Measurements from ENCODE around the gene IFNAR1. TPM values are rescaled to one million over a fixed set of nuclear protein-coding genes. Genes with fewer than 3 reads are reported as not detected.

IFNAR1 gene
- total RNA-seq, 1 experiment from 2014 or later = 14.2 TPM

DNA sequence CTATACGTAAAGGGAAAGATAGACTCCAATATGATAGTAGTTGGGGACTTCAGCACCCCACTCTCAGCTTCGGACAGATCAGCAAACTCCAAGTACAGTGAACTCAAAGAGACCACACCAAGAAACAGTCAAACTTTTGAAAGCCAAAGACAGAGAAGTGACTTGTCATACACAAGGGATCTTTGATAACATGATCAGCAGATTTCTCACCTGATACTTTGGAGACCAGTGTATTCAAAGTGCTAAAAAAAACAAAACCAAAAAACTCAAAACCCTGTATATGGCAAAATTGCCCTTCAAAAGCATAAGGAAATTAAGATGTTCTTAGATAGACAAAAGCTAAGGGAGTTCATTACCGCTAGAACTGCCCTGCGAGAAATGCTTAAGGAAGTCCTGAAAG lies 9.4 kb downstream of the IFNAR1 start:
- no peak overlapping the region for H3K9ac ChIP-seq (ENCODE audit: extremely low read depth, insufficient read length, low read length)

More for the DNA sequence above, 9.4 kb downstream of the IFNAR1 start:
- H4K8ac ChIP-seq (replicated peaks; ENCODE audit: insufficient read length, low read depth, low read length) = no peak overlapping the region
- no peak for TF ChIP-seq CTCF (conservative IDR thresholded peaks at IDR 0.05)
- H3K9me3 ChIP-seq (ENCODE audit: control insufficient read depth, low read depth, low read length) = no peaks in the 10 kb centered on the region
- peaks cover 15 to 24% of the 10 kb centered on the region in 2 experiments for H3K9me3 Mint-ChIP-seq
- H3K36me3 Mint-ChIP-seq (ENCODE audit: insufficient read depth in 1 of 3, low read depth in 3 of 3) = peaks cover 22 to 52% (median 26%) of the 10 kb centered on the region in 3 experiments
- no peak overlapping the region for H3K4me3 Mint-ChIP-seq
- H3K79me2 ChIP-seq (ENCODE audit: insufficient read depth, low read length) = no peaks in the 10 kb centered on the region; the same call in 1 of the 2 replicates
- no peak for DNase-seq
- H3K27me3 Mint-ChIP-seq (ENCODE audit: low read depth) = no peaks in the 10 kb centered on the region
- no peak overlapping the region for H4K91ac ChIP-seq (ENCODE audit: insufficient read length, low read depth, low read length)
- H2AFZ ChIP-seq (ENCODE audit: low read length) = no peak overlapping the region
- H3K4me1 Mint-ChIP-seq = no peaks in the 10 kb centered on the region
- H3K79me1 ChIP-seq (ENCODE audit: insufficient read depth, low read depth, low read length, poor library complexity, severe bottlenecking) = peaks cover 5% of the 10 kb centered on the region
- no peak overlapping the region for H2AK5ac ChIP-seq (ENCODE audit: insufficient read length, low read length)
- H2BK120ac ChIP-seq (ENCODE audit: low read depth, low read length, poor library complexity, severe bottlenecking) = no peak overlapping the region
- no peak overlapping the region for H2BK12ac ChIP-seq (ENCODE audit: insufficient read length, low read depth, low read length)
- WGBS (ENCODE audit: extremely low coverage, insufficient read length, low lambda C conversion rate) = no CpG with 5 or more reads among the region's 4 CpGs
- H2BK15ac ChIP-seq (ENCODE audit: low read depth, low read length) = no peak overlapping the region
- no peak overlapping the region for H3K56ac ChIP-seq (ENCODE audit: insufficient read length, low read depth, low read length)
- no peak overlapping the region for H4K5ac ChIP-seq (ENCODE audit: insufficient read length, low read depth, low read length)
- H3K27me3 ChIP-seq (ENCODE audit: insufficient read depth, low read length) = no peaks in the 10 kb centered on the region
- no peaks in the 10 kb centered on the region for H3K23me2 ChIP-seq (ENCODE audit: insufficient read length, low read depth, low read length, poor library complexity, severe bottlenecking)
- no peak overlapping the region for H3K4me2 ChIP-seq (ENCODE audit: insufficient read depth, insufficient read length, low read length)
- H3K4ac ChIP-seq (ENCODE audit: low read depth, low read length) = no peak overlapping the region
- no peaks in the 10 kb centered on the region for H3K4me1 ChIP-seq (ENCODE audit: insufficient read depth, low read length)
- no peak overlapping the region for H3K27ac ChIP-seq (ENCODE audit: insufficient read length, low read depth, low read length)
- no peak overlapping the region for H3K23ac ChIP-seq (ENCODE audit: insufficient read length, low read depth, low read length)
- no peak overlapping the region for H3K18ac ChIP-seq (ENCODE audit: insufficient read length, low read depth, low read length)
- no peak overlapping the region for H2BK5ac ChIP-seq (ENCODE audit: insufficient read length, low read length)
- no peak overlapping the region for H3K27ac Mint-ChIP-seq
- no peak overlapping the region for H3K14ac ChIP-seq (ENCODE audit: insufficient read depth, low read length)
- H4K20me1 ChIP-seq (ENCODE audit: control insufficient read depth, insufficient read depth, insufficient read length) = no peaks in the 10 kb centered on the region
- H2BK20ac ChIP-seq (ENCODE audit: low read depth, low read length, poor library complexity, severe bottlenecking) = no peak overlapping the region
- H3T11ph ChIP-seq (ENCODE audit: low read length) = no peak overlapping the region
